Adrenal gland (tissue), 12 donors: ENCODE results near the gene MYPN. TPM values are rescaled to one million over a fixed set of nuclear protein-coding genes. Genes with fewer than 3 reads are reported as not detected.

ENCODE experiments used
- DNase-seq, 7 donors: peaks; one replicate each; pipeline ENCODE4 v3.0.0-alpha.2; 2019 to 2020
- H3K27ac ChIP-seq, 5 donors: fragments of 200-600 bp; sonication (generic) in 4 of 5; 1 replicate in 3 of 5; 2 replicates in 2 of 5; pipeline versions ENCODE4 v1.5.1 to v1.8.0; 2016 to 2020; ENCODE audit warnings: mild to moderate bottlenecking in 1 of 5
- H3K27me3 ChIP-seq: fragments of 200-600 bp; 2 replicates; pipeline ENCODE4 v1.8.0; 2021
- H3K36me3 ChIP-seq, 2 donors: fragments of 200-600 bp; replicated peaks in 1 of 2; 1 replicate in 1 of 2; 2 replicates in 1 of 2; pipeline versions ENCODE4 v1.5.1 to v1.8.0; 2018 to 2022
- H3K4me1 ChIP-seq, 2 donors: fragments of 200-600 bp; replicated peaks in 1 of 2; 1 replicate in 1 of 2; 2 replicates in 1 of 2; pipeline versions ENCODE4 v1.5.1 to v1.8.0; 2018 to 2021
- H3K4me3 ChIP-seq, 4 donors: fragments of 200-600 bp; sonication (generic) in 3 of 4; one replicate each; pipeline ENCODE4 v1.5.1; 2016 to 2018
- H3K9me3 ChIP-seq, 3 donors: fragments of 200-600 bp; sonication (generic) in 1 of 3; replicated peaks in 1 of 3; 1 replicate in 2 of 3; 2 replicates in 1 of 3; pipeline versions ENCODE4 v1.5.1 to v1.8.0; 2016 to 2021
- POLR2A ChIP-seq, 2 donors: fragments of 450-650 bp; IDR thresholded peaks; one replicate each; pipeline ENCODE4 v1.6.1; 2017; ENCODE audit warnings: antibody characterized with exemption in 2 of 2, mild to moderate bottlenecking in 2 of 2, moderate library complexity in 1 of 2
- WGBS, 4 donors: extraction: QIAGEN DNeasy Blood & Tissue Kit in 2 of 4; methylation state at CpG; one replicate each; pipeline versions ENCODE4 v1.1.5 to v1.1.7; 2013 to 2017; 5-methylcytosine and 5-hydroxymethylcytosine counted together
- intact Hi-C, 2 donors: fragments of 100-400 bp; cut with DNase I; formaldehyde crosslinking; loops; one replicate each; pipeline versions ENCODE4 v1.14.1 to v1.15.0; 2022 to 2023
- polyA plus RNA-seq, 3 donors: library from polyadenylated mRNA; stranded (reverse); fragments of 200-250 nt in 2 of 3; fragments of 350-450 nt in 1 of 3; fragmentation: Illumina TruSeq in 1 of 3; extraction: RNeasy Lipid Tissue Mini Kit (QIAGEN cat#74804) in 1 of 3; gene quantifications; one replicate each; pipeline ENCODE4 v1.2.3, GENCODE V29; 2013 to 2014
- total RNA-seq, 9 donors: library from RNA; depleted of rRNA in 4 of 9; stranded (reverse); fragments of >200 nt in 4 of 9; fragments of 120-200 nt in 1 of 9; fragmentation: NEBNext Ultra II Directional in 1 of 9; extraction: Animal tissue kit (Norgen Biotek cat#: 25700) in 1 of 9; gene quantifications; one replicate each; pipeline versions ENCODE4 v1.1.0 to v1.2.4, GENCODE V29; 2013 to 2023
- TF ChIP-seq, protein P1 (sequence below), 6 experiments: fragments of 450-650 bp in 4 of 6; fragments of 200-600 bp in 2 of 6; sonication (generic) in 1 of 6; IDR thresholded peaks; 1 replicate in 5 of 6; 2 replicates in 1 of 6; pipeline versions ENCODE4 v1.5.1 to v1.8.0; 2016 to 2021; ENCODE audit warnings: antibody characterized with exemption in 6 of 6, mild to moderate bottlenecking in 2 of 6, moderate library complexity in 1 of 6
- donor health status: healthy with polysubstance abuse.
- donor health status: Bipolar disorder and iron deficiency.
- donor health status: DM: yes; HTN: yes; CAD: no.
- donor health status: DM: no; HTN: no; CAD: no.
- donor health status: DM: no; HTN: no; CAD: no.
- donor health status: DM: yes; HTN: yes; CAD: no.

The MYPN gene
- total and polyA plus RNA-seq, 12 donors: 0.10 to 1.9 (median 0.31) TPM; not detected in 2

DNA sequence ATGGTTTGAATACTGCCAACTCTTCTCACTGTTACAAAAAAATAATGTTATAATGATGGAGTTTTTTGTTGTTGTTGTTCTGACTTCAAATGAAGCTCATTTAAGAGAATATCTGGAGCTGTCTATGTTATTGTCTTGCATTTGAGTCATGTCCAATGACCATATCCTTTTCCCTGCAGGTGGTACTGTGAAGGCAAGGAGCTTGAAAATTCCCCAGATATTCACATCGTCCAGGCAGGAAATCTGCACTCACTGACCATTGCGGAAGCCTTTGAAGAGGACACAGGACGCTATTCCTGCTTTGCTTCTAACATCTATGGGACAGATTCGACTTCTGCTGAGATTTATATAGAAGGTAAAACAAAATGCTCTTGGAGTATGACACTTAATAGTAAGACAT lies 33.5 kb downstream of the MYPN start:
- intact Hi-C loops: no loop called here
- no peak for TF ChIP-seq POLR2A (IDR thresholded peaks at IDR 0.05)
- TF ChIP-seq, protein P1, sequence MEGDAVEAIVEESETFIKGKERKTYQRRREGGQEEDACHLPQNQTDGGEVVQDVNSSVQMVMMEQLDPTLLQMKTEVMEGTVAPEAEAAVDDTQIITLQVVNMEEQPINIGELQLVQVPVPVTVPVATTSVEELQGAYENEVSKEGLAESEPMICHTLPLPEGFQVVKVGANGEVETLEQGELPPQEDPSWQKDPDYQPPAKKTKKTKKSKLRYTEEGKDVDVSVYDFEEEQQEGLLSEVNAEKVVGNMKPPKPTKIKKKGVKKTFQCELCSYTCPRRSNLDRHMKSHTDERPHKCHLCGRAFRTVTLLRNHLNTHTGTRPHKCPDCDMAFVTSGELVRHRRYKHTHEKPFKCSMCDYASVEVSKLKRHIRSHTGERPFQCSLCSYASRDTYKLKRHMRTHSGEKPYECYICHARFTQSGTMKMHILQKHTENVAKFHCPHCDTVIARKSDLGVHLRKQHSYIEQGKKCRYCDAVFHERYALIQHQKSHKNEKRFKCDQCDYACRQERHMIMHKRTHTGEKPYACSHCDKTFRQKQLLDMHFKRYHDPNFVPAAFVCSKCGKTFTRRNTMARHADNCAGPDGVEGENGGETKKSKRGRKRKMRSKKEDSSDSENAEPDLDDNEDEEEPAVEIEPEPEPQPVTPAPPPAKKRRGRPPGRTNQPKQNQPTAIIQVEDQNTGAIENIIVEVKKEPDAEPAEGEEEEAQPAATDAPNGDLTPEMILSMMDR (IDR thresholded peaks at IDR 0.05): no peak
- 72 to 98% (median 85%) methylated on average over 4 of the region's 4 CpGs for WGBS, 4 donors

DNA sequence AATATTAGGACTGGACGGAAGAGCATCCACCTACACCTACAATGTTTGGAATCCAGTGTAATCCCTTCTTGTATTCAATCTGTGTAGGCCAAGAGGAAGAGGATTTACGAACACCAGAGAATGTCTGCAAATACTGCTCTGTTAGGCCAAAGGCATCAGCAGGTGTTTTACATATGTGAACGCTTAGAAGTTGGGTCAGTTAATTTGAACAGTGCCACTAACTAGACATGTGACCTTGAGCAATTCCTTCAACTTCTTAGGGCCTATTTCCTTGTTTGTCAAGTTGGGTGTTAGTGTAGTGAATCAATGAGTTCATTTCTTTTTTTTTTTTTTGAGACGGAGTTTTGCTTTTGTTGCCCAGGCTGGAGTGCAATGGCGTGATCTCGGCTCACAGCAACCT lies 35.4 kb downstream of the MYPN start:
- Histone ChIP-seq H3K4me1 (no peaks in the 10 kb centered on the region), H3K27ac (no peak overlapping the region), H3K27me3 (no peaks in the 10 kb centered on the region), H3K36me3 (no peaks in the 10 kb centered on the region), H3K4me3 (no peak overlapping the region), H3K9me3 (no peaks in the 10 kb centered on the region)
- intact Hi-C loops: loop anchor here in 1 of 2 donors (5.0 kb wide), 1 partner anchor 57 kb away; no protein-coding TSS in a partner anchor
- DNase-seq: no peak
- no peak for TF ChIP-seq POLR2A (IDR thresholded peaks at IDR 0.05)
- TF ChIP-seq, protein P1 (IDR thresholded peaks at IDR 0.05): no peak
- WGBS, 4 donors: 88 to 95% (median 92%) methylated on average over 6 of the region's 6 CpGs

More for the DNA sequence above, 33.5 kb downstream of the MYPN start:
- Histone ChIP-seq H3K27ac (no peak overlapping the region), H3K27me3 (no peaks in the 10 kb centered on the region), H3K9me3 (no peaks in the 10 kb centered on the region), H3K4me1 (no peaks in the 10 kb centered on the region), H3K36me3 (no peaks in the 10 kb centered on the region), H3K4me3 (no peak overlapping the region)
- no peak for DNase-seq

DNA sequence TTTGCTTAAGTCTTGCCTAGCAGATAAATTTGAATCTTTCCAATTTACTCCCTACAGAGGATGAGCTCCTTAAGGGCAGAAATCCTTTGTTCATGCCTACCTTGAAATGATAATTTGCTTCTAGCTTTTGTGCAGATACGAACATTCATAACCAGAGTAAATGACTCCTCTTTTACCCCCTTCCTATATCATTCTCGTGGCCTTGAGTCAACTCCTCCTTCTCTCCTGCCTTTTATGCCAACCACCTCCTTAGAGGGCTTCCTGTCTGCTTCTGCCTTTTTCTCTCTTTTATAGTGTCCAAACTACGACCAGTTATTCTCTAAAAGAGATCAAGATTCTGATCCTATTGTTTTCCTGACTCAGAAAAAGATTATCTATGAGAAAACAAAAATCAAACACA lies 36.4 kb downstream of the MYPN start:
- Histone ChIP-seq H3K4me3 (no peak overlapping the region), H3K4me1 (no peaks in the 10 kb centered on the region), H3K36me3 (no peaks in the 10 kb centered on the region), H3K9me3 (no peaks in the 10 kb centered on the region), H3K27ac (no peak overlapping the region), H3K27me3 (no peaks in the 10 kb centered on the region)
- DNase-seq: no peak
- intact Hi-C loops: loop anchor here in 1 of 2 donors (5.0 kb wide), 1 partner anchor 58 kb away; no protein-coding TSS in a partner anchor
- TF ChIP-seq POLR2A (IDR thresholded peaks at IDR 0.05): no peak
- TF ChIP-seq, protein P1 (IDR thresholded peaks at IDR 0.05): no peak
- 71 to 81% (median 77%) methylated on average over 3 of the region's 3 CpGs for WGBS, 4 donors

DNA sequence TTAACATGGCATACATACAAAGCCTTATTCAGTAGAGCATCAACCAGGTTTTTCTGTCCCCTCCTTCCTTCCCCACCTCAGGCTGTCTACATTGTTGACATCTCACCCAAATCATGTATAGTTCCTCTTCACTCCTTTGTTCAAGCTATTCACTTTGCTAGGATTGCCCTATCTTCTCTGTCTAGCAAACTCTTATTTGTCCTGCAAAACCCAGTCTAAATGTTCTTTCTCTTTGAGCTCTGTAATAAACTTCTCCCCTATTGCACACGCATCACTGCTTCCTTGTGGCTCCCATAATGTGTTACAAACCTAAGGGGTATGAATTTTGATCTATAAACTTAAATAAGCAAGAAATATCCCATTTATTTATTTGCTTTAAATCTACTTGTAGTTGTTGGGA lies 36.8 kb downstream of the MYPN start:
- Histone ChIP-seq H3K4me1 (no peaks in the 10 kb centered on the region), H3K27ac (no peak overlapping the region), H3K9me3 (no peaks in the 10 kb centered on the region), H3K36me3 (no peaks in the 10 kb centered on the region), H3K27me3 (no peaks in the 10 kb centered on the region), H3K4me3 (no peak overlapping the region)
- no peak for TF ChIP-seq POLR2A (IDR thresholded peaks at IDR 0.05)
- TF ChIP-seq, protein P1 (IDR thresholded peaks at IDR 0.05): no peak
- intact Hi-C loops: loop anchor here in 1 of 2 donors (5.0 kb wide), 1 partner anchor 59 kb away; no protein-coding TSS in a partner anchor
- WGBS, 4 donors: 85 to 89% (median 88%) methylated on average over 1 of the region's 1 CpG
- DNase-seq: no peak
